Osteocyte (in vitro differentiated cells): Measurements from ENCODE around the gene CTNNA2. TPM values are rescaled to one million over a fixed set of nuclear protein-coding genes. Genes with fewer than 3 reads are reported as not detected.

Source experiments
- DNase-seq: peaks from one replicate; pipeline ENCODE4 v3.0.0; 2021; ENCODE audit warnings: mixed read lengths; ENCODE audit not compliant: unreplicated experiment; ENCODE audit errors: extremely low spot score
- H3K27ac Mint-ChIP-seq: one replicate; pipeline ENCODE4 v1.8.0; 2021; ENCODE audit warnings: mild to moderate bottlenecking, mixed read lengths; ENCODE audit not compliant: unreplicated experiment
- H3K27me3 Mint-ChIP-seq: one replicate; pipeline ENCODE4 v1.8.0; 2021; ENCODE audit warnings: mixed read lengths; ENCODE audit not compliant: unreplicated experiment
- H3K36me3 Mint-ChIP-seq: one replicate; pipeline ENCODE4 v1.8.0; 2021; ENCODE audit warnings: mixed read lengths; ENCODE audit not compliant: unreplicated experiment
- H3K4me1 Mint-ChIP-seq: one replicate; pipeline ENCODE4 v1.8.0; 2021; ENCODE audit warnings: mixed read lengths; ENCODE audit not compliant: unreplicated experiment
- H3K4me3 Mint-ChIP-seq: one replicate; pipeline ENCODE4 v1.8.0; 2021; ENCODE audit warnings: mild to moderate bottlenecking, moderate library complexity, mixed read lengths; ENCODE audit not compliant: unreplicated experiment
- H3K9me3 Mint-ChIP-seq: one replicate; pipeline ENCODE4 v1.8.0; 2021; ENCODE audit warnings: mixed read lengths; ENCODE audit not compliant: unreplicated experiment
- total RNA-seq: library from RNA; stranded (reverse); gene quantifications from 2 replicates; pipeline ENCODE4 v1.2.1, GENCODE V29; 2021
- TF ChIP-seq, protein P1 (sequence below): fragments of 200-600 bp; sonication (generic); IDR thresholded peaks from 2 replicates; pipeline ENCODE4 v1.5.0; 2021; ENCODE audit warnings: antibody characterized with exemption, mild to moderate bottlenecking, moderate library complexity

CTNNA2 gene
- total RNA-seq, 1 donor from 2014 or later = not detected

DNA sequence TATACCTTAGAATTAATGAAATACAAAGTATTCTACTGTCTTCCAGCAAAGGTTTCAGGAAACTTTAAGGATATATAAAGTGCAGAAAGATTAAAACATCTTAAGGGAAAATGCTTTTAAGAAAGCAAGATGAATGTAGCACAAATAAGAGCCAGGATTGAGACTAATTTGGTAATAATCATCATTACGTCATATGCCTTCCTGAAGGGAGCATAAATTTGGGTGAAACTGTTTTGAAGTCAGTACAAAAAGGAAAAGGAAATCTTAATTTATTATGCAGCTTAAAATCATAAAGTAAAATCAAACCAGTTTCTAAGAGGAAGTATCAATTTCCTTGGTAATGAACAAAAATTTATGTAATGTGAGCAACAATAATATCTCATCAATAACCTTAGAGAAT, 221.7 kb downstream of the CTNNA2 start:
- H3K36me3 Mint-ChIP-seq = no peaks in the 10 kb centered on the region
- H3K27me3 Mint-ChIP-seq = peaks cover 20% of the 10 kb centered on the region
- H3K27ac Mint-ChIP-seq = no peak overlapping the region
- H3K4me3 Mint-ChIP-seq = no peak overlapping the region
- DNase-seq = no peak
- H3K9me3 Mint-ChIP-seq = no peaks in the 10 kb centered on the region
- TF ChIP-seq, protein P1, sequence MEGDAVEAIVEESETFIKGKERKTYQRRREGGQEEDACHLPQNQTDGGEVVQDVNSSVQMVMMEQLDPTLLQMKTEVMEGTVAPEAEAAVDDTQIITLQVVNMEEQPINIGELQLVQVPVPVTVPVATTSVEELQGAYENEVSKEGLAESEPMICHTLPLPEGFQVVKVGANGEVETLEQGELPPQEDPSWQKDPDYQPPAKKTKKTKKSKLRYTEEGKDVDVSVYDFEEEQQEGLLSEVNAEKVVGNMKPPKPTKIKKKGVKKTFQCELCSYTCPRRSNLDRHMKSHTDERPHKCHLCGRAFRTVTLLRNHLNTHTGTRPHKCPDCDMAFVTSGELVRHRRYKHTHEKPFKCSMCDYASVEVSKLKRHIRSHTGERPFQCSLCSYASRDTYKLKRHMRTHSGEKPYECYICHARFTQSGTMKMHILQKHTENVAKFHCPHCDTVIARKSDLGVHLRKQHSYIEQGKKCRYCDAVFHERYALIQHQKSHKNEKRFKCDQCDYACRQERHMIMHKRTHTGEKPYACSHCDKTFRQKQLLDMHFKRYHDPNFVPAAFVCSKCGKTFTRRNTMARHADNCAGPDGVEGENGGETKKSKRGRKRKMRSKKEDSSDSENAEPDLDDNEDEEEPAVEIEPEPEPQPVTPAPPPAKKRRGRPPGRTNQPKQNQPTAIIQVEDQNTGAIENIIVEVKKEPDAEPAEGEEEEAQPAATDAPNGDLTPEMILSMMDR = no peak
- H3K4me1 Mint-ChIP-seq = no peaks in the 10 kb centered on the region

DNA sequence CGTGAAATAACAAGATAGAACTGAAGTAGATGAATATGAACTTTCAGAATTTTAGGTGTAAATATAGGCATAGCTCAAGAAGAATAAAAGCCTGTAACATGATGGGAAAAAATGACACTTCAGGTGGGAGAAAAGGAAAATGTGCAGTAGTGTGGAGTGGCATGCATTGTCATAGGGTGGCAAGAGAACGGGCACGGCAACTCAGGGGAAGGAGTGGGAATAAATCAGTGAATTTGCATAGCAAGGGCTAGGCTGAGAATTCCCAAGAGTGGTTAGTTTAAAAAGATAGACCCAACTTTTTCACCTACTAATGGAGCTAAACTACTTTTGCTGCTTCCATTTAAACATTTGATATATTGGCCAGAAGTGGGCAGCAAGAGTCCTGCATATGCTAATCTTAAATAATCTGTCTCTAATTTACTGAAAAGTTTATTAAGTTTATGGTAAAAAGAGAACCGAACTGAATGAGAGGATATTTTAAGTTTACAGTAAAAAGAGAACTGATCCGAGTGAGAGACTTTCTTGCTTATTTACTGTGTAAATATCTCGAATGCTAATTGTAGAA, 228.1 kb downstream of the CTNNA2 start:
- Mint-ChIP-seq H3K4me3 (no peak overlapping the region), H3K36me3 (no peaks in the 10 kb centered on the region), H3K9me3 (no peaks in the 10 kb centered on the region), H3K27me3 (peaks cover 36% of the 10 kb centered on the region), H3K27ac (no peak overlapping the region), H3K4me1 (no peaks in the 10 kb centered on the region)
- TF ChIP-seq, protein P1 = no peak
- DNase-seq = no peak

DNA sequence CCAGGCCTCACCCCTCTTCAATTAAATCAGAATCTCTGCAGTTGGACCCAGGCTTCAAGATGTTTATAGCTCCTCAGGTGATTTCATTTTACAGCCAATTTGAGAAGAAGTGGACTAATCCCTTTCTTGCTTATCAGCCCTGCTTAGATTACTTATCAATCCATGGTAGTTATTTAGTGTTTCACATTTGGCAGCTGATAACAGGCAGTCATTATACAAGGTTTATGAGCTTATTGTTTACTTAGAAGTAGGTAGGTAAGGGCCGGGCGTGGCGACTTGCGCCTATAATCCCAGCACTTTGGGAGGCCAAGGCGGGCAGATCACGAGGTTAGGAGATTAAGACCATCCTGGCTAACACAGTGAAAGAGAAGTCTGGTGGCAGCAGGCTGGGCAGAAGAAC, 237.5 kb downstream of the CTNNA2 start:
- Mint-ChIP-seq H3K27ac (no peak overlapping the region), H3K9me3 (no peaks in the 10 kb centered on the region), H3K36me3 (no peaks in the 10 kb centered on the region), H3K4me3 (no peak overlapping the region), H3K4me1 (no peaks in the 10 kb centered on the region), H3K27me3 (peaks cover 37% of the 10 kb centered on the region)
- TF ChIP-seq, protein P1 = no peak
- no peak for DNase-seq

DNA sequence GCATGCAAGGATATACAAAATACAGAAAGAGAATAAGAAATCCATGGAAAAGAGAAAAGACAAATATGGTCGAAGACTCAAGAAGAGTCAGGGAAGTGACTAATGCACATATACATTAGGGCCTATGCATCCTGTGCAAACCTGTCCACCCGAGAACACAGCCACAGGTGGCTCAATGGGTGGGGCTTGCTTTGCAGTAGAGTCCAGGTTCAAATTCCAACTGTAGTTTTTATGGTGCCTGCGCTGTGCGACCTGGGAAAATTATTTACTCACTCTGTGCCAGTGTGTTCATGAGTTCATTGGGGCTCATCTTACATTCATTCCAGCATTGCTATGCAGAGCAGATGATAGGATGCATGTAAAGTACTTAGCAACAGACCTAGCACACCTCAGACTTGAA, 244.7 kb downstream of the CTNNA2 start:
- peaks cover 41% of the 10 kb centered on the region for H3K27me3 Mint-ChIP-seq
- H3K27ac Mint-ChIP-seq = no peak overlapping the region
- no peaks in the 10 kb centered on the region for H3K9me3 Mint-ChIP-seq
- TF ChIP-seq, protein P1 = no peak
- H3K36me3 Mint-ChIP-seq = no peaks in the 10 kb centered on the region
- no peak for DNase-seq
- H3K4me1 Mint-ChIP-seq = no peaks in the 10 kb centered on the region
- H3K4me3 Mint-ChIP-seq = no peak overlapping the region

DNA sequence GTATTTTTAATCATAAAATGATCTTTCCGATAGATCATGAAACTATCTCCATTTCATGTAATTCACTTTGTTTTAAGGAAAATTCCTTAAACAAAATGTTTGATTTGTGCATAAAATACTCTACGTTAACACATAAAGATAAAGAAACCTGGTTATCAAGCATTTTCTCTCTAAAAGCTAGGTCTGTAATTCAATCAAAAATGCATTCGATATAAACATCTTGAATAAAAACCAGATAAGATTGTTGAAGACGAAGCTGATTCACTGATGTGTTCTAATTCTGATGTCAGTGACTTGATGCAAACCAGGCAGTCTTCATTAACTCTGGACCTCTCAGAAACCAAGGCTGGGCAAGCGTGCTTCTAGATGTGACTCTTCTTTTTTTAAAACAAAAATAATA, 245.2 kb downstream of the CTNNA2 start:
- Mint-ChIP-seq H3K4me1 (no peaks in the 10 kb centered on the region), H3K27ac (no peak overlapping the region)

More for the DNA sequence above, 245.2 kb downstream of the CTNNA2 start:
- Mint-ChIP-seq H3K4me3 (no peak overlapping the region), H3K27me3 (peaks cover 42% of the 10 kb centered on the region), H3K36me3 (no peaks in the 10 kb centered on the region), H3K9me3 (no peaks in the 10 kb centered on the region)
- DNase-seq = no peak
- TF ChIP-seq, protein P1 = no peak
